Naive thymus-derived CD4-positive, alpha-beta T cell (primary cell): ENCODE measurements around the gene RDH5. TPM values are rescaled to one million over a fixed set of nuclear protein-coding genes. Genes with fewer than 3 reads are reported as not detected.

Source experiments
- ATAC-seq: fragments of 150-1000 bp; cut with Tn5 transposase; 2 replicates; pipeline ENCODE4 v1.10.0; 2021; ENCODE audit warnings: mild to moderate bottlenecking, moderate library complexity
- CTCF ChIA-PET: fragments of 350-600 bp; sonication (Branson Sonifier 250); formaldehyde crosslinking; loops from one replicate; lab custom pipeline; 2021; ENCODE audit warnings: antibody characterized with exemption; lab: Charles Lee
- POLR2A ChIA-PET: fragments of 350-600 bp; sonication (Branson Sonifier 250); formaldehyde crosslinking; loops from one replicate; lab custom pipeline; 2021; ENCODE audit warnings: antibody characterized with exemption, inconsistent platforms; lab: Charles Lee
- DNase-seq, 9 donors: peaks; one replicate each; pipeline versions ENCODE4 v3.0.0 to v3.0.0-alpha.2; 2020 to 2022; ENCODE audit warnings: mixed read lengths in 1 of 9
- H3K27ac ChIP-seq: one replicate; pipeline ENCODE4 v1.7.0; 2013; ENCODE audit warnings: mild to moderate bottlenecking, low read depth, low read length, moderate library complexity
- H3K27me3 ChIP-seq, 2 donors: one replicate each; pipeline ENCODE4 v1.7.0; 2013; ENCODE audit warnings: low read length in 2 of 2, mild to moderate bottlenecking in 2 of 2, moderate library complexity in 2 of 2; ENCODE audit not compliant: control insufficient read depth in 2 of 2, insufficient read depth in 2 of 2
- H3K36me3 ChIP-seq, 3 experiments: 1 replicate in 2 of 3; 2 replicates in 1 of 3; pipeline ENCODE4 v1.7.0; 2013; ENCODE audit warnings: low read length in 3 of 3, mild to moderate bottlenecking in 3 of 3, moderate library complexity in 1 of 3; ENCODE audit not compliant: insufficient read depth in 3 of 3, control insufficient read depth in 2 of 3
- H3K4me1 ChIP-seq, 2 donors: one replicate each; pipeline ENCODE4 v1.7.0; 2013; ENCODE audit warnings: low read length in 2 of 2, mild to moderate bottlenecking in 2 of 2, moderate library complexity in 1 of 2; ENCODE audit not compliant: control insufficient read depth in 2 of 2, insufficient read depth in 2 of 2
- H3K4me3 ChIP-seq: 2 replicates; pipeline ENCODE4 v1.7.0; 2013; ENCODE audit warnings: mild to moderate bottlenecking, low read length
- H3K9me3 ChIP-seq, 3 experiments: 1 replicate in 2 of 3; 2 replicates in 1 of 3; pipeline ENCODE4 v1.7.0; 2013; ENCODE audit warnings: low read length in 3 of 3; ENCODE audit not compliant: control insufficient read depth in 2 of 3
- H3K27ac Mint-ChIP-seq, 9 donors: one replicate each; pipeline ENCODE4 v1.8.0; 2020 to 2022; ENCODE audit warnings: mixed read lengths in 9 of 9, mild to moderate bottlenecking in 8 of 9, moderate library complexity in 5 of 9, inconsistent platforms in 2 of 9
- H3K27me3 Mint-ChIP-seq, 5 donors: one replicate each; pipeline ENCODE4 v1.8.0; 2021 to 2022; ENCODE audit warnings: mixed read lengths in 5 of 5, mild to moderate bottlenecking in 1 of 5
- H3K36me3 Mint-ChIP-seq, 5 donors: one replicate each; pipeline ENCODE4 v1.8.0; 2020 to 2022; ENCODE audit warnings: mixed read lengths in 5 of 5, mild to moderate bottlenecking in 3 of 5, inconsistent platforms in 1 of 5
- H3K4me1 Mint-ChIP-seq, 7 donors: one replicate each; pipeline ENCODE4 v1.8.0; 2020 to 2022; ENCODE audit warnings: mixed read lengths in 7 of 7, mild to moderate bottlenecking in 3 of 7, inconsistent platforms in 1 of 7
- H3K4me3 Mint-ChIP-seq, 10 donors: one replicate each; pipeline ENCODE4 v1.8.0; 2020 to 2022; ENCODE audit warnings: mild to moderate bottlenecking in 10 of 10, mixed read lengths in 10 of 10, moderate library complexity in 6 of 10, inconsistent platforms in 2 of 10
- H3K9me3 Mint-ChIP-seq, 11 donors: one replicate each; pipeline ENCODE4 v1.8.0; 2020 to 2022; ENCODE audit warnings: mixed read lengths in 11 of 11, mild to moderate bottlenecking in 4 of 11, inconsistent platforms in 1 of 11, moderate library complexity in 1 of 11
- intact Hi-C, 2 donors: fragments of 100-400 bp; cut with micrococcal nuclease; formaldehyde crosslinking; loops; one replicate each; pipeline ENCODE4 v1.15.1; 2023
- polyA plus RNA-seq, 2 donors: library from polyadenylated mRNA; unstranded; fragments of 300-500 nt; fragmentation: Illumina TruSeq; gene quantifications; one replicate each; pipeline ENCODE4 v1.2.3, GENCODE V29; 2021
- total RNA-seq, 6 experiments: library from RNA in 5 of 6; stranded (reverse) in 5 of 6; gene quantifications; 1 replicate in 5 of 6; 2 replicates in 1 of 6; pipeline ENCODE4 v1.2.3 and lab custom pipeline; 2021 to 2026

Gene RDH5
- total and polyA plus RNA-seq, 7 experiments from 2014 or later, result 0.67 to 24.9 (median 14.9) TPM

GRCh38 chr12:55711786-55712553 lies 8.2 kb upstream of the RDH5 start:
- intact Hi-C loops, result no loop called here
- H3K4me3 Mint-ChIP-seq, result no peak overlapping the region
- ChIA-PET CTCF (no interaction called here), POLR2A (interaction anchor here (2.1 kb wide), 1 partner anchor 11 kb away, joined by 5 read pairs; no protein-coding TSS in a partner anchor)
- Histone ChIP-seq H3K27ac (no peak overlapping the region), H3K4me3 (no peak overlapping the region), H3K36me3 (peaks cover 0 to 4% (median 0%) of the 10 kb centered on the region in 3 experiments), H3K4me1 (peaks cover 16 to 17% of the 10 kb centered on the region in 2 donors), H3K9me3 (no peaks in the 10 kb centered on the region), H3K27me3 (no peaks in the 10 kb centered on the region)
- peaks cover 0 to 7% (median 0%) of the 10 kb centered on the region in 11 donors for H3K9me3 Mint-ChIP-seq
- H3K27ac Mint-ChIP-seq, result peak overlapping the region in 1 of 9 donors; percentile 22
- H3K36me3 Mint-ChIP-seq, result no peaks in the 10 kb centered on the region
- ATAC-seq (no peak), DNase-seq (no peak)
- peaks cover 22 to 38% (median 34%) of the 10 kb centered on the region in 7 donors for H3K4me1 Mint-ChIP-seq
- peaks cover 0 to 55% (median 22%) of the 10 kb centered on the region in 5 donors for H3K27me3 Mint-ChIP-seq

GRCh38 chr12:55712700-55713415 lies 7.3 kb upstream of the RDH5 start:
- no peaks in the 10 kb centered on the region for H3K27me3 ChIP-seq
- intact Hi-C loops, result no loop called here
- ChIA-PET POLR2A (interaction anchor here (0.7 to 2.1 kb wide), 2 partner anchors 10 to 1874 kb away, joined by 5 to 6 read pairs; no protein-coding TSS in a partner anchor), CTCF (interaction anchor here (0.7 kb wide), 1 partner anchor 893 kb away, joined by 3 read pairs; no protein-coding TSS in a partner anchor)
- Mint-ChIP-seq H3K27ac (peak overlapping the region in 1 of 9 donors; percentile 2), H3K4me1 (peaks cover 28 to 42% (median 38%) of the 10 kb centered on the region in 7 donors), H3K27me3 (peaks cover 0 to 49% (median 20%) of the 10 kb centered on the region in 5 donors), H3K4me3 (no peak overlapping the region), H3K36me3 (no peaks in the 10 kb centered on the region), H3K9me3 (peaks cover 0 to 7% (median 0%) of the 10 kb centered on the region in 11 donors)
- peaks cover 0 to 4% (median 0%) of the 10 kb centered on the region in 3 experiments for H3K36me3 ChIP-seq
- H3K9me3 ChIP-seq, result no peaks in the 10 kb centered on the region
- no peak overlapping the region for H3K4me3 ChIP-seq
- peaks cover 21 to 22% of the 10 kb centered on the region in 2 donors for H3K4me1 ChIP-seq
- DNase-seq, result no peak
- no peak overlapping the region for H3K27ac ChIP-seq
- no peak for ATAC-seq

- peak overlapping the region in 1 of 10 donors; percentile 9 for H3K4me3 Mint-ChIP-seq
- Histone ChIP-seq H3K4me3 (no peak overlapping the region), H3K36me3 (peaks cover 0 to 4% (median 2%) of the 10 kb centered on the region in 3 experiments), H3K4me1 (peaks cover 15 to 19% of the 10 kb centered on the region in 2 donors), H3K27me3 (no peaks in the 10 kb centered on the region), H3K9me3 (no peaks in the 10 kb centered on the region), H3K27ac (no peak overlapping the region)
- peaks cover 0 to 42% (median 12%) of the 10 kb centered on the region in 5 donors for H3K27me3 Mint-ChIP-seq
- no peak for ATAC-seq
- peaks cover 21 to 42% (median 38%) of the 10 kb centered on the region in 7 donors for H3K4me1 Mint-ChIP-seq
- no peaks in the 10 kb centered on the region for H3K36me3 Mint-ChIP-seq
- H3K27ac Mint-ChIP-seq, result no peak overlapping the region
- H3K9me3 Mint-ChIP-seq, result peaks cover 0 to 7% (median 0%) of the 10 kb centered on the region in 11 donors
- no peak for DNase-seq
- POLR2A ChIA-PET, result no interaction called here
- CTCF ChIA-PET, result no interaction called here
- intact Hi-C loops, result no loop called here
Observed at GRCh38 chr12:55713721-55714120, 6.5 kb upstream of the RDH5 start.

- CTCF ChIA-PET, result interaction anchor here (0.5 to 7.5 kb wide), 3 partner anchors 23 to 364 kb away, joined by 3 to 46 read pairs (median 5); no protein-coding TSS in a partner anchor
Observed at GRCh38 chr12:55715169-55715764, 4.9 kb upstream of the RDH5 start.

GRCh38 chr12:55715833-55716581 lies 4.2 kb upstream of the RDH5 start, which contains the start of gene BLOC1S1:
TSS of gene BLOC1S1 (plus strand) at chr12:55716046. CDS start at chr12:55716052, 6 bp downstream.
- no peaks in the 10 kb centered on the region for H3K27me3 ChIP-seq
- DNase-seq (peak; percentile 82 to 95 (median 90)), ATAC-seq (peak; percentile 96)
- ChIA-PET POLR2A (interaction anchor here (0.6 to 2.9 kb wide), 17 partner anchors 9 to 1467 kb away, joined by 3 to 24 read pairs (median 4); partner anchors contain the start of genes CBX5, CD63, DNAJC14 and ORMDL2), CTCF (interaction anchor here (0.5 to 7.5 kb wide), 3 partner anchors 22 to 364 kb away, joined by 3 to 46 read pairs (median 5); no protein-coding TSS in a partner anchor)
- peaks cover 0 to 18% (median 7%) of the 10 kb centered on the region in 3 experiments for H3K36me3 ChIP-seq
- H3K27ac Mint-ChIP-seq, result peak within 1 kb of the TSS; percentile 91 to 98 (median 97)
- H3K36me3 Mint-ChIP-seq, result peaks cover 0 to 2% (median 0%) of the 10 kb centered on the region in 5 donors
- peak within 1 kb of the TSS; percentile 96 for H3K4me3 ChIP-seq
- peak within 1 kb of the TSS; percentile 83 to 98 (median 94) for H3K4me3 Mint-ChIP-seq
- H3K9me3 ChIP-seq, result no peaks in the 10 kb centered on the region
- H3K4me1 ChIP-seq, result peaks cover 19 to 23% of the 10 kb centered on the region in 2 donors
- H3K27me3 Mint-ChIP-seq, result peaks cover 0 to 21% (median 0%) of the 10 kb centered on the region in 5 donors
- intact Hi-C loops, result loop anchor here (1.0 to 5.0 kb wide), 8 partner anchors 8 to 971 kb away; partner anchors contain the start of genes CD63 (in 2 of the 2), PTGES3 (in 1 of the 2), PYM1 (in 1 of the 2) and SARNP (in 1 of the 2)
- peaks cover 15 to 41% (median 36%) of the 10 kb centered on the region in 7 donors for H3K4me1 Mint-ChIP-seq
- peaks cover 0 to 7% (median 0%) of the 10 kb centered on the region in 11 donors for H3K9me3 Mint-ChIP-seq
- H3K27ac ChIP-seq, result peak within 1 kb of the TSS; percentile 92

More at GRCh38 chr12:55715169-55715764, 4.9 kb upstream of the RDH5 start:
- Histone ChIP-seq H3K36me3 (peaks cover 0 to 14% (median 5%) of the 10 kb centered on the region in 3 experiments), H3K4me3 (peak overlapping the region; percentile 96), H3K27me3 (no peaks in the 10 kb centered on the region), H3K27ac (peak overlapping the region; percentile 92), H3K4me1 (peaks cover 17 to 19% of the 10 kb centered on the region in 2 donors), H3K9me3 (no peaks in the 10 kb centered on the region)
- POLR2A ChIA-PET, result interaction anchor here (0.6 to 2.9 kb wide), 15 partner anchors 9 to 1468 kb away, joined by 3 to 24 read pairs (median 4); partner anchors contain the start of genes CD63, ORMDL2, RAB5B and SARNP
- Mint-ChIP-seq H3K27ac (peak overlapping the region; percentile 91 to 98 (median 97)), H3K27me3 (peaks cover 0 to 28% (median 0%) of the 10 kb centered on the region in 5 donors), H3K4me3 (peak overlapping the region; percentile 83 to 98 (median 94)), H3K36me3 (peaks cover 0 to 2% (median 0%) of the 10 kb centered on the region in 5 donors), H3K4me1 (peaks cover 15 to 40% (median 35%) of the 10 kb centered on the region in 7 donors), H3K9me3 (peaks cover 0 to 7% (median 0%) of the 10 kb centered on the region in 11 donors)
- intact Hi-C loops, result loop anchor here in 1 of 2 donors (5.0 kb wide), 1 partner anchor 972 kb away; the partner anchor contains the start of gene PTGES3
- ATAC-seq (no peak), DNase-seq (no peak)
